HEK293 (cell line): ENCODE results near the gene BBX.

Experiments
- CTCF ChIA-PET: fragments of 350-600 bp; formaldehyde crosslinking; extraction: SDS; loops from one replicate; lab custom pipeline; 2021; ENCODE audit warnings: antibody characterized with exemption; lab: Yijun Ruan, JAX
- POLR2A ChIA-PET: fragments of 300-600 bp; formaldehyde crosslinking; extraction: SDS; loops from one replicate; lab custom pipeline; 2020; ENCODE audit warnings: antibody characterized with exemption, inconsistent platforms; lab: Yijun Ruan, JAX
- H3K27ac ChIP-seq: fragments of 200-500 bp; sonication (Bioruptor generic); 2 replicates; pipeline ENCODE4 v1.5.1; 2014; ENCODE audit warnings: low read depth, low read length, control low read depth, inconsistent platforms; ENCODE audit errors: extremely low read depth
- H3K36me3 ChIP-seq, 2 experiments: fragments of 200-500 bp in 1 of 2; sonication (Bioruptor generic) in 1 of 2; 1 replicate in 1 of 2; 2 replicates in 1 of 2; pipeline ENCODE4 v1.5.1; 2014 to 2017; ENCODE audit warnings: inconsistent platforms in 2 of 2, low read length in 2 of 2; ENCODE audit not compliant: control insufficient read depth in 2 of 2, insufficient read depth in 1 of 2
- H3K4me1 ChIP-seq: fragments of 200-500 bp; sonication (Bioruptor generic); 2 replicates; pipeline ENCODE4 v1.5.1; 2014; ENCODE audit warnings: mild to moderate bottlenecking, low read length, inconsistent platforms; ENCODE audit not compliant: control insufficient read depth, insufficient read depth
- H3K4me3 ChIP-seq: 2 replicates; pipeline ENCODE4 v1.5.1; 2011; ENCODE audit warnings: low read depth, mild to moderate bottlenecking, control low read depth, low read length, moderate library complexity
- H3K9me3 ChIP-seq: fragments of 200-500 bp; sonication (Bioruptor generic); 2 replicates; pipeline ENCODE4 v1.5.1; 2014; ENCODE audit warnings: low read depth, low read length, inconsistent platforms; ENCODE audit not compliant: control insufficient read depth, insufficient read depth
- GFI1B ChIP-seq: fragments of 450-650 bp; formaldehyde crosslinking; IDR thresholded peaks from 2 replicates; pipeline ENCODE4 v1.5.1; 2016; ENCODE audit warnings: missing biosample characterization, missing genetic modification characterization
- MEIS1 ChIP-seq: sonication (generic); formaldehyde crosslinking; IDR thresholded peaks from 2 replicates; pipeline ENCODE4 v1.8.1; 2022; ENCODE audit warnings: missing genetic modification reagents, mild to moderate bottlenecking, borderline replicate concordance
- RBAK ChIP-seq: fragments of 450-650 bp; formaldehyde crosslinking; IDR thresholded peaks from 2 replicates; pipeline ENCODE4 v1.5.1; 2016; ENCODE audit warnings: missing biosample characterization, missing genetic modification characterization
- WT1 ChIP-seq: fragments of 450-650 bp; formaldehyde crosslinking; IDR thresholded peaks from 2 replicates; pipeline ENCODE4 v1.5.1; 2016; ENCODE audit warnings: missing biosample characterization, missing genetic modification characterization
- ZNF114 ChIP-seq: fragments of 450-650 bp; formaldehyde crosslinking; IDR thresholded peaks from 2 replicates; pipeline ENCODE4 v1.5.0; 2017; ENCODE audit warnings: missing biosample characterization, missing genetic modification characterization
- ZNF121 ChIP-seq: fragments of 450-650 bp; formaldehyde crosslinking; IDR thresholded peaks from 2 replicates; pipeline ENCODE4 v1.5.1; 2016; ENCODE audit warnings: missing biosample characterization, missing genetic modification characterization
- ZNF132 ChIP-seq: fragments of 450-650 bp; formaldehyde crosslinking; IDR thresholded peaks from 2 replicates; pipeline ENCODE4 v1.5.1; 2017; ENCODE audit warnings: missing biosample characterization, missing genetic modification characterization, borderline replicate concordance
- ZNF133 ChIP-seq: fragments of 450-650 bp; formaldehyde crosslinking; IDR thresholded peaks from 2 replicates; pipeline ENCODE4 v1.5.1; 2016; ENCODE audit warnings: missing biosample characterization, missing genetic modification characterization
- ZNF146 ChIP-seq: fragments of 450-650 bp; formaldehyde crosslinking; IDR thresholded peaks from 2 replicates; pipeline ENCODE4 v1.5.1; 2016; ENCODE audit warnings: missing biosample characterization, missing genetic modification characterization
- ZNF175 ChIP-seq: fragments of 450-650 bp; formaldehyde crosslinking; IDR thresholded peaks from 2 replicates; pipeline ENCODE4 v1.5.1; 2016; ENCODE audit warnings: missing biosample characterization, missing genetic modification characterization
- ZNF202 ChIP-seq: fragments of 450-650 bp; formaldehyde crosslinking; IDR thresholded peaks from 2 replicates; pipeline ENCODE4 v1.5.1; 2016; ENCODE audit warnings: missing biosample characterization, missing genetic modification characterization, borderline replicate concordance
- ZNF223 ChIP-seq: fragments of 450-650 bp; formaldehyde crosslinking; IDR thresholded peaks from 2 replicates; pipeline ENCODE4 v1.5.1; 2016; ENCODE audit warnings: missing biosample characterization, missing genetic modification characterization
- ZNF23 ChIP-seq: fragments of 450-650 bp; formaldehyde crosslinking; IDR thresholded peaks from 2 replicates; pipeline ENCODE4 v1.5.1; 2016; ENCODE audit warnings: missing biosample characterization, missing genetic modification characterization, borderline replicate concordance
- ZNF24 ChIP-seq: fragments of 450-650 bp; formaldehyde crosslinking; IDR thresholded peaks from 2 replicates; pipeline ENCODE4 v1.5.1; 2016; ENCODE audit warnings: missing biosample characterization, missing genetic modification characterization
- ZNF302 ChIP-seq: fragments of 450-650 bp; formaldehyde crosslinking; IDR thresholded peaks from 2 replicates; pipeline ENCODE4 v1.5.1; 2016; ENCODE audit warnings: missing biosample characterization, missing genetic modification characterization, low read depth
- ZNF37A ChIP-seq: fragments of 450-650 bp; IDR thresholded peaks from 2 replicates; pipeline ENCODE4 v1.5.1; 2018; ENCODE audit warnings: missing biosample characterization, missing genetic modification characterization
- ZNF404 ChIP-seq: fragments of 450-650 bp; formaldehyde crosslinking; IDR thresholded peaks from 2 replicates; pipeline ENCODE4 v1.5.1; 2017; ENCODE audit warnings: missing biosample characterization, missing genetic modification characterization
- ZNF521 ChIP-seq: fragments of 450-650 bp; formaldehyde crosslinking; IDR thresholded peaks from 2 replicates; pipeline ENCODE4 v1.5.1; 2017; ENCODE audit warnings: missing biosample characterization, mild to moderate bottlenecking, missing genetic modification characterization
- ZNF629 ChIP-seq: fragments of 450-650 bp; formaldehyde crosslinking; IDR thresholded peaks from 2 replicates; pipeline ENCODE4 v1.5.1; 2017; ENCODE audit warnings: missing biosample characterization, missing genetic modification characterization
- ZNF830 ChIP-seq: fragments of 450-650 bp; IDR thresholded peaks from 2 replicates; pipeline ENCODE4 v1.5.0; 2018; ENCODE audit warnings: missing biosample characterization, missing genetic modification characterization, low read depth, mild to moderate bottlenecking, moderate library complexity
- ZSCAN16 ChIP-seq: fragments of 450-650 bp; formaldehyde crosslinking; IDR thresholded peaks from 2 replicates; pipeline ENCODE4 v1.5.1; 2016; ENCODE audit warnings: missing biosample characterization, missing genetic modification characterization
- TF ChIP-seq, protein P1 (sequence below): fragments of 450-650 bp; formaldehyde crosslinking; conservative IDR thresholded peaks from 2 replicates; pipeline ENCODE4 v1.5.1; 2016; ENCODE audit warnings: low read depth, missing biosample characterization, missing genetic modification characterization
- TF ChIP-seq, protein P2 (sequence below): fragments of 450-650 bp; formaldehyde crosslinking; conservative IDR thresholded peaks from 2 replicates; pipeline ENCODE4 v1.5.1; 2016; ENCODE audit warnings: low read depth, missing biosample characterization, missing genetic modification characterization

Gene BBX

DNA sequence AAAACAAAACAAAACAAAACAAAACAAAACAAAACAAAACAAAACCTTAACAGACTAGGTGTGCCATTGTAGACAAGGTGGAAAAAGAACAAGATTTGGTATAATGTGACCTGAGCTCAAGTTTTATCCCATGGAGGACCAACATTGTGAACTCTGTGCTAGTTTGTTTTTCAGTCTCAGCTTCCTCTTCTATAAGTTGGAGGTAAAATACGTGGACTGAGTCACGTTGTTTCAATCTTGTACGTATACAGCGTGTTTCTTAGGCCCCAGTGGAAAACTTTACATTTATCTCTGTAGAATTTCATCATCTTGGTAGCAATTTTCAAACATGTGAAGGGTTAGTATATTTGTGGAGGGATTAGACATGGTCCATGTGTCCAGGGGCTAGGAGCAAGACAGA is 306.4 kb downstream of the BBX start:
- no peak overlapping the region for H3K27ac ChIP-seq
- TF ChIP-seq ZNF114 (tag by site-specific recombination) (no peak), ZNF24 (tag by site-specific recombination) (no peak), ZNF223 (tag by site-specific recombination) (no peak), ZSCAN16 (tag by site-specific recombination) (no peak), RBAK (tag by site-specific recombination) (no peak)
- H3K4me1 ChIP-seq: no peaks in the 10 kb centered on the region
- ChIA-PET CTCF (no interaction called here), POLR2A (no interaction called here)
- no peak overlapping the region for H3K4me3 ChIP-seq
- H3K36me3 ChIP-seq: no peaks in the 10 kb centered on the region
- H3K9me3 ChIP-seq: no peaks in the 10 kb centered on the region

DNA sequence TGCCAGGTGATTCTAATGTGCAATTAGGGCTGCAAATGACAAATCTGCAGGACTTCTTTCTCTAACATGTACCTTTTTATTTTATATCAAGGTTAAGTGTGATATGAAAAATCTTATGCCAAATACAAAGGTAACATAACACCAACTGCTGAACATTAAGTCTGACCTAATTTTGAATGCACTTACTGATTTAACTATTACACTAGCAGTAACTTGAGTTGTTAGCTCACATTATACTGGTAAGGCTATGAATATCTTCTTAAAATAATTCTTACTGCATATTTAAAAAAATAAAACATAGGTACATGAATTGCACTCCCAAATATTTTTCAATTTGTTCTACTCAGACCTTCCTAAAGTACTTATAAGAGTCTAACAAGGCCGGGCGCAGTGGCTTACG is 308.8 kb downstream of the BBX start:
- H3K9me3 ChIP-seq: no peaks in the 10 kb centered on the region
- no peaks in the 10 kb centered on the region for H3K4me1 ChIP-seq
- H3K36me3 ChIP-seq: no peaks in the 10 kb centered on the region
- H3K27ac ChIP-seq: no peak overlapping the region
- TF ChIP-seq GFI1B (tag by site-specific recombination): no peak
- no peak for TF ChIP-seq ZNF202
- POLR2A ChIA-PET: no interaction called here
- H3K4me3 ChIP-seq: no peak overlapping the region
- CTCF ChIA-PET: interaction anchor here (0.7 kb wide), 1 partner anchor 216 kb away, joined by 3 read pairs; no protein-coding TSS in a partner anchor

- Histone ChIP-seq H3K4me3 (no peak overlapping the region), H3K27ac (no peak overlapping the region), H3K4me1 (no peaks in the 10 kb centered on the region), H3K36me3 (no peaks in the 10 kb centered on the region), H3K9me3 (no peaks in the 10 kb centered on the region)
- CTCF ChIA-PET: interaction anchor here (0.9 kb wide), 1 partner anchor 13 kb away, joined by 3 read pairs; no protein-coding TSS in a partner anchor
- POLR2A ChIA-PET: no interaction called here
- no peak for TF ChIP-seq MEIS1 (CRISPR knock-in tag)
- TF ChIP-seq ZNF121 (tag by site-specific recombination): no peak
- no peak for TF ChIP-seq ZNF830 (tag by site-specific recombination)
- TF ChIP-seq ZNF404 (tag by site-specific recombination): no peak
- no peak for TF ChIP-seq ZNF133
- TF ChIP-seq WT1 (tag by site-specific recombination): no peak
- no peak for TF ChIP-seq ZNF132 (tag by site-specific recombination)
- TF ChIP-seq ZNF629 (tag by site-specific recombination): no peak
- no peak for TF ChIP-seq ZNF175 (tag by site-specific recombination)
- TF ChIP-seq, protein P1, sequence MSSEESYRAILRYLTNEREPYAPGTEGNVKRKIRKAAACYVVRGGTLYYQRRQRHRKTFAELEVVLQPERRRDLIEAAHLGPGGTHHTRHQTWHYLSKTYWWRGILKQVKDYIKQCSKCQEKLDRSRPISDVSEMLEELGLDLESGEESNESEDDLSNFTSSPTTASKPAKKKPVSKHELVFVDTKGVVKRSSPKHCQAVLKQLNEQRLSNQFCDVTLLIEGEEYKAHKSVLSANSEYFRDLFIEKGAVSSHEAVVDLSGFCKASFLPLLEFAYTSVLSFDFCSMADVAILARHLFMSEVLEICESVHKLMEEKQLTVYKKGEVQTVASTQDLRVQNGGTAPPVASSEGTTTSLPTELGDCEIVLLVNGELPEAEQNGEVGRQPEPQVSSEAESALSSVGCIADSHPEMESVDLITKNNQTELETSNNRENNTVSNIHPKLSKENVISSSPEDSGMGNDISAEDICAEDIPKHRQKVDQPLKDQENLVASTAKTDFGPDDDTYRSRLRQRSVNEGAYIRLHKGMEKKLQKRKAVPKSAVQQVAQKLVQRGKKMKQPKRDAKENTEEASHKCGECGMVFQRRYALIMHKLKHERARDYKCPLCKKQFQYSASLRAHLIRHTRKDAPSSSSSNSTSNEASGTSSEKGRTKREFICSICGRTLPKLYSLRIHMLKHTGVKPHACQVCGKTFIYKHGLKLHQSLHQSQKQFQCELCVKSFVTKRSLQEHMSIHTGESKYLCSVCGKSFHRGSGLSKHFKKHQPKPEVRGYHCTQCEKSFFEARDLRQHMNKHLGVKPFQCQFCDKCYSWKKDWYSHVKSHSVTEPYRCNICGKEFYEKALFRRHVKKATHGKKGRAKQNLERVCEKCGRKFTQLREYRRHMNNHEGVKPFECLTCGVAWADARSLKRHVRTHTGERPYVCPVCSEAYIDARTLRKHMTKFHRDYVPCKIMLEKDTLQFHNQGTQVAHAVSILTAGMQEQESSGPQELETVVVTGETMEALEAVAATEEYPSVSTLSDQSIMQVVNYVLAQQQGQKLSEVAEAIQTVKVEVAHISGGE (tag by site-specific recombination): no peak
- TF ChIP-seq ZNF146 (tag by site-specific recombination): no peak
- TF ChIP-seq ZNF23 (tag by site-specific recombination): no peak
- no peak for TF ChIP-seq ZNF202
- TF ChIP-seq, protein P2, sequence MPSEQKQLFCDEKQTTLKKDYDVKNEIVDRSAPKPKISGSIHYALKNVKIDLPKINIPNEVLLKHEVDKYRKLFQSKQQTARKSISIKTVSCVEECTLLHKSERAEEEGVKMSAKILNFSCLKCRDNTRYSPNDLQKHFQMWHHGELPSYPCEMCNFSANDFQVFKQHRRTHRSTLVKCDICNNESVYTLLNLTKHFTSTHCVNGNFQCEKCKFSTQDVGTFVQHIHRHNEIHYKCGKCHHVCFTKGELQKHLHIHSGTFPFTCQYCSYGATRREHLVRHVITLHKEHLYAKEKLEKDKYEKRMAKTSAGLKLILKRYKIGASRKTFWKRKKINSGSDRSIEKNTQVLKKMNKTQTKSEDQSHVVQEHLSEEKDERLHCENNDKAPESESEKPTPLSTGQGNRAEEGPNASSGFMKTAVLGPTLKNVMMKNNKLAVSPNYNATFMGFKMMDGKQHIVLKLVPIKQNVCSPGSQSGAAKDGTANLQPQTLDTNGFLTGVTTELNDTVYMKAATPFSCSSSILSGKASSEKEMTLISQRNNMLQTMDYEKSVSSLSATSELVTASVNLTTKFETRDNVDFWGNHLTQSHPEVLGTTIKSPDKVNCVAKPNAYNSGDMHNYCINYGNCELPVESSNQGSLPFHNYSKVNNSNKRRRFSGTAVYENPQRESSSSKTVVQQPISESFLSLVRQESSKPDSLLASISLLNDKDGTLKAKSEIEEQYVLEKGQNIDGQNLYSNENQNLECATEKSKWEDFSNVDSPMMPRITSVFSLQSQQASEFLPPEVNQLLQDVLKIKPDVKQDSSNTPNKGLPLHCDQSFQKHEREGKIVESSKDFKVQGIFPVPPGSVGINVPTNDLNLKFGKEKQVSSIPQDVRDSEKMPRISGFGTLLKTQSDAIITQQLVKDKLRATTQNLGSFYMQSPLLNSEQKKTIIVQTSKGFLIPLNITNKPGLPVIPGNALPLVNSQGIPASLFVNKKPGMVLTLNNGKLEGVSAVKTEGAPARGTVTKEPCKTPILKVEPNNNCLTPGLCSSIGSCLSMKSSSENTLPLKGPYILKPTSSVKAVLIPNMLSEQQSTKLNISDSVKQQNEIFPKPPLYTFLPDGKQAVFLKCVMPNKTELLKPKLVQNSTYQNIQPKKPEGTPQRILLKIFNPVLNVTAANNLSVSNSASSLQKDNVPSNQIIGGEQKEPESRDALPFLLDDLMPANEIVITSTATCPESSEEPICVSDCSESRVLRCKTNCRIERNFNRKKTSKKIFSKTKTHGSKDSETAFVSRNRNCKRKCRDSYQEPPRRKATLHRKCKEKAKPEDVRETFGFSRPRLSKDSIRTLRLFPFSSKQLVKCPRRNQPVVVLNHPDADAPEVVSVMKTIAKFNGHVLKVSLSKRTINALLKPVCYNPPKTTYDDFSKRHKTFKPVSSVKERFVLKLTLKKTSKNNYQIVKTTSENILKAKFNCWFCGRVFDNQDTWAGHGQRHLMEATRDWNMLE (tag by site-specific recombination): no peak
- TF ChIP-seq ZNF37A (tag by site-specific recombination): no peak
- no peak for TF ChIP-seq ZNF521 (tag by site-specific recombination)
- no peak for TF ChIP-seq ZNF302 (tag by site-specific recombination)
Observed at GRCh38 chr3:107833043-107833442, 310.3 kb downstream of the BBX start.
